Neutrophil (primary cell): ENCODE results near the gene MAPK8IP2.
"Not testable (repeated sequence)": the region's sequence is repeated elsewhere in the genome, so short reads cannot be mapped to it uniquely, and the experiment has no call there.

ENCODE experiments used
- H3K27ac ChIP-seq: fragments of 200-600 bp; sonication (generic); 2 replicates; pipeline ENCODE4 v1.5.1; 2016; ENCODE audit warnings: mild to moderate bottlenecking, moderate library complexity
- H3K27me3 ChIP-seq: fragments of 200-600 bp; sonication (generic); 2 replicates; pipeline ENCODE4 v1.6.0; 2016; ENCODE audit warnings: mild to moderate bottlenecking
- H3K36me3 ChIP-seq: fragments of 200-600 bp; sonication (generic); 2 replicates; pipeline ENCODE4 v1.5.1; 2017
- H3K4me1 ChIP-seq, 2 experiments: fragments of 200-600 bp in 1 of 2; sonication (generic) in 1 of 2; 1 replicate in 1 of 2; 2 replicates in 1 of 2; pipeline versions ENCODE4 v1.5.1 to v1.6.1; 2013 to 2016; ENCODE audit warnings: low read depth in 1 of 2, low read length in 1 of 2, mild to moderate bottlenecking in 1 of 2, moderate library complexity in 1 of 2; ENCODE audit not compliant: control insufficient read depth in 1 of 2, insufficient read depth in 1 of 2
- H3K4me3 ChIP-seq, 2 experiments: fragments of 200-600 bp in 1 of 2; sonication (generic) in 1 of 2; 1 replicate in 1 of 2; 2 replicates in 1 of 2; pipeline ENCODE4 v1.5.1; 2013 to 2016; ENCODE audit warnings: low read depth in 1 of 2, low read length in 1 of 2, mild to moderate bottlenecking in 1 of 2, moderate library complexity in 1 of 2
- H3K9me3 ChIP-seq: fragments of 200-600 bp; sonication (generic); 2 replicates; pipeline ENCODE4 v1.5.1; 2016
- TF ChIP-seq, protein P1 (sequence below): fragments of 200-600 bp; sonication (generic); IDR thresholded peaks from 2 replicates; pipeline ENCODE4 v1.5.1; 2016; ENCODE audit warnings: antibody characterized with exemption

The MAPK8IP2 gene

DNA sequence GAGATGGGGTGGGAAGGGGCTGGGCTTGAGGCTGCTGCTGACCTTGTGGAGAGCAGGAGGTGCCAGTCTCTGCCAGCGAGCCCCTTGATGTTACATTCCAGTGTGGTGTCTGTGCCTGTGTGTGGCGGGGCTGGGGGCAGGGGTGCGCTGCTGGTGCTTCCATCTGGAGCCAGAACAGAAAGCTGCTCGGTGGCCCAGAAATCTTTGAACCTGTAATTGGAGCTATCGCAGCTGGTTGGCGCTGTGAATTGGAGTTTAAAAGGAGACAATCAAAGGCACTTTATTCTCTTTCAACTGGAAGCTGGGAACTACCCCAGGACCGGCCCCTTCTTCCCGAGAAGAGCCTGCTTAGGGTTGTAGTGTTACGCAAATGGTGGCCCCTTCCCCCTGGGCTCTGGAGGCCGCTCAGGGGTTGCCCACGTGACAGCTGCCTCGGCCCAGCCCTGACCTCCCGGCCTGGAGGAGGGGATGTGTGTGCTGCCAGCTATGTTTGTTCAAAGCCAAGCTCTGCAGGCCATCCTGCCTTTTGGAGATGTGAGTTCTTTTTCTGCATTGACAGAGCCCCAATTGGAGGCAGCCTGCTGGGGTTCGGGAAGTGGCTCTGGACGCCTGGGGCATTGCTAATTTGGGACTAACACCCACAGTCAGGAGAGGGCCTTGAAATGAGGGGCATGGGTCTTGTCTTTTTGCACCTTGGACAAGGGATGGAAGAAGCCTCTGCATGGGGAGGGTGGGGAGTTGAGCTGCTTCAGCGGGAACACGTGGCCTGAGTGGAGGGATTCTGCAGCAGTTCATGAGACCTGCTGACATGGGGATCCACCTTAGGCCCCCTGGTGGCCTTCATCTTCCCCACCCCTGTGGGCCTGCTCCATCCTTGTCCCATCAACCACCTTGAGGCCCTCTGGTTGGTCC lies 41.4 kb downstream of the MAPK8IP2 start:
- Histone ChIP-seq H3K9me3 (no peaks in the 10 kb centered on the region), H3K4me3 (no peak overlapping the region), H3K27me3 (peaks cover 42% of the 10 kb centered on the region), H3K36me3 (no peaks in the 10 kb centered on the region), H3K27ac (no peak overlapping the region), H3K4me1 (no peaks in the 10 kb centered on the region)
- TF ChIP-seq, protein P1, sequence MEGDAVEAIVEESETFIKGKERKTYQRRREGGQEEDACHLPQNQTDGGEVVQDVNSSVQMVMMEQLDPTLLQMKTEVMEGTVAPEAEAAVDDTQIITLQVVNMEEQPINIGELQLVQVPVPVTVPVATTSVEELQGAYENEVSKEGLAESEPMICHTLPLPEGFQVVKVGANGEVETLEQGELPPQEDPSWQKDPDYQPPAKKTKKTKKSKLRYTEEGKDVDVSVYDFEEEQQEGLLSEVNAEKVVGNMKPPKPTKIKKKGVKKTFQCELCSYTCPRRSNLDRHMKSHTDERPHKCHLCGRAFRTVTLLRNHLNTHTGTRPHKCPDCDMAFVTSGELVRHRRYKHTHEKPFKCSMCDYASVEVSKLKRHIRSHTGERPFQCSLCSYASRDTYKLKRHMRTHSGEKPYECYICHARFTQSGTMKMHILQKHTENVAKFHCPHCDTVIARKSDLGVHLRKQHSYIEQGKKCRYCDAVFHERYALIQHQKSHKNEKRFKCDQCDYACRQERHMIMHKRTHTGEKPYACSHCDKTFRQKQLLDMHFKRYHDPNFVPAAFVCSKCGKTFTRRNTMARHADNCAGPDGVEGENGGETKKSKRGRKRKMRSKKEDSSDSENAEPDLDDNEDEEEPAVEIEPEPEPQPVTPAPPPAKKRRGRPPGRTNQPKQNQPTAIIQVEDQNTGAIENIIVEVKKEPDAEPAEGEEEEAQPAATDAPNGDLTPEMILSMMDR = no peak

DNA sequence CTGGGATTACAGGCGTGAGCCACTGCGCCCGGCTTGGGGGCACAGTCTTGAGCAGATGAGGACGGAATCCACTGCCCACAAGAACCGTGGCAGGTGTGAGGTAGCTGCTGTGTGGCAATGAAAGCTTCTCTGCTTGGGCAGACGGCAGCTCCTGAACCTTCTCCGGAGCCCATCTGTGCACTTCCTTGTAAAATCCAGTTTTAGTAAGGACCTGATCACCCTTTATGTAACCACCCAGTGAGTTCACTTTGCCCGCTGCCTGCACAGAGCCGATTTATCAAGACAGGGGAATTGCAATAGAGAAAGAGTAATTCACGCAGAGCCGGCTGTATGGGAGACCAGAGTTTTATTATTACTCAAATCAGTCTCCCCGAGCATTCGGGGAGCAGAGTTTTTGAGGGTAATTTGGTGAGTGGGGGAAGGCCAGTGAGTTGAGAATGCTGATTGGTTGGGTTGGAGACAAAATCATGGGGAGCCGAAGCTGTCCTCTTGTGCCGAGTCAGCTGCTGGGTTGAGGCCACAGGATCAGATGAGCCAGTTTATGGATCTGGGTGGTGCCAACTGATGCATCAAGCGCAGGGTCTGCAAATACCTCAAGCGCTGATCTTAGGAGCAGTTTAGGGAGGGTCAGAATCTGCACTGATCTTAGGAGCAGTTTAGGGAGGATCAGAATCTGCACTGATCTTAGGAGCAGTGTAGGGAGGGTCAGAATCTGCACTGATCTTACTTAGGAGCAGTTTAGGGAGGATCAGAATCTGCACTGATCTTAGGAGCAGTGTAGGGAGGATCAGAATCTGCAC lies 42.6 kb downstream of the MAPK8IP2 start:
- H3K27ac ChIP-seq, H3K4me3 ChIP-seq: not testable (repeated sequence)

DNA sequence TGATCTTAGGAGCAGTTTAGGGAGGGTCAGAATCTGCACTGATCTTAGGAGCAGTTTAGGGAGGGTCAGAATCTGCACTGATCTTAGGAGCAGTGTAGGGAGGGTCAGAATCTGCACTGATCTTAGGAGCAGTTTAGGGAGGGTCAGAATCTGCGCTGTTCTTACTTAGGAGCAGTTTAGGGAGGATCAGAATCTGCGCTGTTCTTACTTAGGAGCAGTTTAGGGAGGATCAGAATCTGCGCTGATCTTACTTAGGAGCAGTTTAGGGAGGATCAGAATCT lies 43.2 kb downstream of the MAPK8IP2 start:
- not testable (repeated sequence) for H3K9me3 ChIP-seq, H3K36me3 ChIP-seq, H3K4me1 ChIP-seq, H3K27ac ChIP-seq, H3K4me3 ChIP-seq
- peaks cover 42% of the 10 kb centered on the region for H3K27me3 ChIP-seq

More for the DNA sequence above, 42.6 kb downstream of the MAPK8IP2 start:
- H3K36me3 ChIP-seq, H3K9me3 ChIP-seq, H3K4me1 ChIP-seq: not testable (repeated sequence)
- peaks cover 42% of the 10 kb centered on the region for H3K27me3 ChIP-seq

DNA sequence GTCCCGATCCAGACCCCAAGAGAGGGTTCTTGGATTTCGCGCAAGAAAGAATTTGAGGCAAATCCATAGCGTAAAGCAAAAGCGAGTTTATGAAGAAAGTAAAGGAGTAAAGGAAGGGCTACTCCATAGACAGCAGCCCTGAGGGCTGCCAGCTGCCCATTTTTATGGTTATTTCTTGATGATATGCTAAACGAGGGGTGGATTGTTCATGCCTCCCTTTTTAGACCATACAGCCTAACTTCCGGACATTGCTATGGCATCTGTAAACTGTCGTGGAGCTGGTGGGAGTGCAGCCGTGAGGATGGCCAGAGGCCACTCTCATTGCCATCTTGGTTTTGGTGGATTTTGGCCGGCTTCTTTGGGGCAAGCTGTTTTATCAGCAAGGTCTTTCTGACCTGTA lies 52.7 kb downstream of the MAPK8IP2 start:
- Histone ChIP-seq H3K4me3 (no peak overlapping the region), H3K27ac (no peak overlapping the region), H3K36me3 (no peaks in the 10 kb centered on the region), H3K27me3 (peaks cover 3% of the 10 kb centered on the region), H3K4me1 (no peaks in the 10 kb centered on the region), H3K9me3 (peaks cover 3% of the 10 kb centered on the region)
- TF ChIP-seq, protein P1 = no peak

DNA sequence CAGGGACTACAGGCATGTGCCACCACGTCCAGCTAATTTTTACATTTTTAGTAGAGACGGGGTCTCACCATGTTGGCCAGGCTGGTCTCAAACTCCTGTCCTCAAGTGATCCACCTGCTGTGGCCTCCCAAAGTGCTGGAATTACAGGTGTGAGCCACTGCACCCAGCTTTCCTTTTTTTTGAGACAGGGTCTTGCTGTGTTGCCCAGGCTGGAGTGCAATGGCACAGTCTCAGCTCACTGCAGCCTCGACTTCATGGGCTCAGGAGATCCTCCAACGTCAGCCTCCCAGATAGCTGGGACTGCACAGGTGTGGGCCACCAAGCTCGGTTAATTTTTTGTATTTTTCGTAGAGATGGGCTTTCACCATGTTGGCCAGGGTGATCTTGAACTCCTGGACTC lies 54.1 kb downstream of the MAPK8IP2 start:
- not testable (repeated sequence) for H3K36me3 ChIP-seq, H3K4me3 ChIP-seq, H3K4me1 ChIP-seq, H3K27ac ChIP-seq, H3K9me3 ChIP-seq, H3K27me3 ChIP-seq

DNA sequence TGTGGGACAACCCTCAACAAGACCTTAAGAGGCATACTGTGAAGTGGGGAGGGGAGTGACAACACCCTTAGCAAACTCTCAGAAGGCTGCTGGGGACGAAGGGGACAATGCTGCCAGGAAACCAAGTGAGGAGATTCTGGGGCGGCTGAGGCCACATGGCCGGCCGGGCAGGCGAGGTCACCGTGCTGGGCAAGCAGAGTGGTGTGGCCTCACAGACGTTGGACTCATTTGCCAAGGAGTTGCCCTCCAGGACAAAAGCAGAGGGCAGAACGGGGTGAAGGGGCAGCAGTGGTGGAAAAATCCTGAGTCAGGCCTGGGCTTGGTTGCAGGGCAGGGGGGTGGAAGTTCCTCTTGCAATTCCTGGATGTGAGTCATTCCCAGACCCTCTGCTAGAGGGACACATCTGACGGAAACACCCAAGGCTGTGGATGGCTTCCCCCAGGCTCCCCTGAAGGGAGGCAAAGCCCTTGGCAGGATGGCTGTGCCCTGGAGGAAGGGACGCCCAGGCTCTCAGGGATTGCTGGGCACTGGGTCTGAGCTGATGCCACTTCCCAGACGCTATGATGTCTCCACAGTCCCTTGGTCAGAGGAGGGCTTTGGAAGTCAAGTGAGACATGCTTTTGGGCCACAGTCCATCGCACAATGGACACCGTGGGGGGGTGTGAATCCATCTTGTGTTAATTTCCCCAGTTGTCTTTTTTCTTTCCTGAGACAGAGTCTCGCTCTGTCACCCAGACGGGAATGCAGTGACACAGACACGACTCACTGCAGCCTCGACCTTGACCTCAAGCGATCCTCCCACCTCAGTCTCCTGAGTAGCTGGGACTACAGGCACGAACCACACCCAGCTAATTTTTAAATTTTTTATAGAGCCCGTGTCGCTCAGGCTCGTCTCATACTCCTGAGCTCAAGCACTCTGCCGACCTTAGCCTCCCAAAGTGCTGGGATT lies 55.8 kb downstream of the MAPK8IP2 start:
- no peak overlapping the region for H3K27ac ChIP-seq
- H3K27me3 ChIP-seq = peaks cover 3% of the 10 kb centered on the region

More for the DNA sequence above, 55.8 kb downstream of the MAPK8IP2 start:
- Histone ChIP-seq H3K9me3 (no peaks in the 10 kb centered on the region), H3K4me3 (no peak overlapping the region), H3K4me1 (no peaks in the 10 kb centered on the region), H3K36me3 (no peaks in the 10 kb centered on the region)
- TF ChIP-seq, protein P1 = no peak
